Heart left ventricle (tissue), 16 donors: ENCODE data around the gene UST. TPM values are rescaled to one million over a fixed set of nuclear protein-coding genes. Genes with fewer than 3 reads are reported as not detected.

ENCODE experiments used
- ATAC-seq, 4 donors: fragments of 200-7000 bp; cut with Tn5 transposase; one replicate each; pipeline ENCODE4 v1.9.1; 2020 to 2022; ENCODE audit warnings: moderate library complexity in 4 of 4, mild to moderate bottlenecking in 3 of 4, moderate number of reproducible peaks in 1 of 4
- DNase-seq, 5 donors: peaks; one replicate each; pipeline ENCODE4 v3.0.0-alpha.2; 2020
- H3K27ac ChIP-seq, 12 donors: fragments of 200-600 bp; sonication (generic) in 4 of 12; one replicate each; pipeline versions ENCODE4 v1.5.0 to v1.8.0; 2016 to 2022; ENCODE audit warnings: mild to moderate bottlenecking in 2 of 12
- H3K27me3 ChIP-seq, 9 donors: fragments of 200-600 bp; sonication (generic) in 2 of 9; one replicate each; pipeline versions ENCODE4 v1.5.1 to v1.8.0; 2016 to 2022; ENCODE audit warnings: mild to moderate bottlenecking in 3 of 9
- H3K36me3 ChIP-seq, 9 donors: fragments of 200-600 bp; sonication (generic) in 2 of 9; one replicate each; pipeline versions ENCODE4 v1.5.0 to v1.8.0; 2018 to 2022; ENCODE audit warnings: mild to moderate bottlenecking in 2 of 9
- H3K4me1 ChIP-seq, 12 donors: fragments of 200-600 bp; sonication (generic) in 4 of 12; one replicate each; pipeline versions ENCODE4 v1.5.0 to v1.8.0; 2016 to 2022; ENCODE audit warnings: mild to moderate bottlenecking in 3 of 12
- H3K4me3 ChIP-seq, 12 donors: fragments of 200-600 bp; sonication (generic) in 4 of 12; one replicate each; pipeline versions ENCODE4 v1.5.0 to v1.8.0; 2017 to 2022; ENCODE audit warnings: mild to moderate bottlenecking in 9 of 12, moderate library complexity in 4 of 12
- H3K9me3 ChIP-seq, 12 donors: fragments of 200-600 bp; sonication (generic) in 4 of 12; one replicate each; pipeline versions ENCODE4 v1.5.0 to v1.8.0; 2016 to 2022; ENCODE audit warnings: mild to moderate bottlenecking in 1 of 12
- POLR2A ChIP-seq, 2 donors: fragments of 450-650 bp; IDR thresholded peaks; one replicate each; pipeline ENCODE4 v1.6.1; 2017; ENCODE audit warnings: antibody characterized with exemption in 2 of 2, mild to moderate bottlenecking in 2 of 2, moderate library complexity in 2 of 2
- WGBS, 4 donors: extraction: QIAGEN DNeasy Blood & Tissue Kit in 2 of 4; methylation state at CpG; one replicate each; pipeline versions ENCODE4 v1.1.5 to v1.1.7; 2013 to 2018; 5-methylcytosine and 5-hydroxymethylcytosine counted together
- intact Hi-C, 10 donors: fragments of 100-400 bp; cut with DNase I; formaldehyde crosslinking; loops; one replicate each; pipeline versions ENCODE4 v1.11.1 to v1.14.2; 2022
- polyA plus RNA-seq, 2 donors: library from polyadenylated mRNA; stranded (reverse); fragments of 200-250 nt; gene quantifications; one replicate each; pipeline ENCODE4 v1.2.3, GENCODE V29; 2013
- total RNA-seq, 9 donors: library from RNA; depleted of rRNA in 2 of 9; stranded (reverse); fragments of >200 nt in 2 of 9; fragmentation: NEBNext Ultra II Directional in 3 of 9; extraction: Animal tissue kit (Norgen Biotek cat#: 25700) in 3 of 9; gene quantifications; one replicate each; pipeline versions ENCODE4 v1.1.0 to v1.2.4, GENCODE V29; 2016 to 2023
- TF ChIP-seq, protein P1 (sequence below), 12 donors: fragments of 200-600 bp; sonication (generic) in 4 of 12; IDR thresholded peaks; one replicate each; pipeline versions ENCODE4 v1.5.0 to v1.8.0; 2018 to 2022; ENCODE audit warnings: antibody characterized with exemption in 12 of 12, mild to moderate bottlenecking in 5 of 12
- donor health status: ischemic (EF 13 %, LVEDD 7.1; RV severe dilation, severe dysfunction).
- donor health status: healthy with polysubstance abuse.
- donor health status: DM: no; HTN: yes; CAD: no.
- donor health status: DM: no; HTN: no; CAD: no.
- donor health status: ischemic (EF 25% LVEDD 6.9; RV normal size, moderate dysfunction).
- donor health status: ischemic (EF 25% LVEDD 5.7; RV mildly dilated, moderate dysfunction).
- donor health status: healthy.
- donor health status: DM: yes; HTN: yes; CAD: no.
- donor health status: ischemic (EF 35%, LVEDD 5.7; RV mildly dilated, moderate dysfunction).
- donor health status: nonischemic (EF 11% LVEDD 7.7; RV severe dilation, severe dysfunction).
- donor health status: DM: yes; HTN: yes; CAD: no.
- donor health status: PGD.
- donor health status: ischemic (EF 29% LVEDD 5.4; RV normal size, mild dysfunction).
- donor health status: nonischemic (EF 23%, LVEDD 6.1; RV moderate dilation, normal function).

The UST gene
- total and polyA plus RNA-seq, 11 donors, result 1.1 to 5.8 (median 2.7) TPM

DNA sequence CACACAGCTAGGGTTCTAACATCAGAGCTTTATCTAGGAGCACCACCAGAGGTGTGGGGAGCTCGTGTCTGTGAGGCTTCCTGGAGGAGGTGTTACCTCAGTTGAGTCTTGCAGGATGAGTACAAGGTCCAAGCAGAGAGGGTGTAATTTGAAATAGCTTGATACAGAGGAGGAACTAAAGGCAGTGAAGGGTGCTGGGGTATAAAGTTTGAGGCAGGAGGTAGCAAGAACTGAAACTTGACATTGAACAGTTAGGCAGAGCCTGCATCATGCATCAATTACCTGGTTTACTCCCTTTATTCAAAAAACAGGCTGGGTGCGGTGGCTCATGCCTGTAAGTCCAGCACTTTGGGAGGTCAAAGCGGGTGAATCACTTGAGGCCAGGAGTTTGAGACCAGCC is 241.2 kb downstream of the UST start:
- DNase-seq (no peak), ATAC-seq (no peak)
- Histone ChIP-seq H3K36me3 (no peaks in the 10 kb centered on the region), H3K27me3 (no peaks in the 10 kb centered on the region), H3K4me1 (peaks cover 0 to 3% (median 0%) of the 10 kb centered on the region in 12 donors), H3K9me3 (no peaks in the 10 kb centered on the region), H3K27ac (no peak overlapping the region), H3K4me3 (no peak overlapping the region)
- WGBS, 4 donors, result 88 to 91% (median 89%) methylated on average over 3 of the region's 3 CpGs
- TF ChIP-seq POLR2A (IDR thresholded peaks at IDR 0.05), result no peak
- TF ChIP-seq, protein P1, sequence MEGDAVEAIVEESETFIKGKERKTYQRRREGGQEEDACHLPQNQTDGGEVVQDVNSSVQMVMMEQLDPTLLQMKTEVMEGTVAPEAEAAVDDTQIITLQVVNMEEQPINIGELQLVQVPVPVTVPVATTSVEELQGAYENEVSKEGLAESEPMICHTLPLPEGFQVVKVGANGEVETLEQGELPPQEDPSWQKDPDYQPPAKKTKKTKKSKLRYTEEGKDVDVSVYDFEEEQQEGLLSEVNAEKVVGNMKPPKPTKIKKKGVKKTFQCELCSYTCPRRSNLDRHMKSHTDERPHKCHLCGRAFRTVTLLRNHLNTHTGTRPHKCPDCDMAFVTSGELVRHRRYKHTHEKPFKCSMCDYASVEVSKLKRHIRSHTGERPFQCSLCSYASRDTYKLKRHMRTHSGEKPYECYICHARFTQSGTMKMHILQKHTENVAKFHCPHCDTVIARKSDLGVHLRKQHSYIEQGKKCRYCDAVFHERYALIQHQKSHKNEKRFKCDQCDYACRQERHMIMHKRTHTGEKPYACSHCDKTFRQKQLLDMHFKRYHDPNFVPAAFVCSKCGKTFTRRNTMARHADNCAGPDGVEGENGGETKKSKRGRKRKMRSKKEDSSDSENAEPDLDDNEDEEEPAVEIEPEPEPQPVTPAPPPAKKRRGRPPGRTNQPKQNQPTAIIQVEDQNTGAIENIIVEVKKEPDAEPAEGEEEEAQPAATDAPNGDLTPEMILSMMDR (IDR thresholded peaks at IDR 0.05), result no peak
- intact Hi-C loops, result no loop called here

DNA sequence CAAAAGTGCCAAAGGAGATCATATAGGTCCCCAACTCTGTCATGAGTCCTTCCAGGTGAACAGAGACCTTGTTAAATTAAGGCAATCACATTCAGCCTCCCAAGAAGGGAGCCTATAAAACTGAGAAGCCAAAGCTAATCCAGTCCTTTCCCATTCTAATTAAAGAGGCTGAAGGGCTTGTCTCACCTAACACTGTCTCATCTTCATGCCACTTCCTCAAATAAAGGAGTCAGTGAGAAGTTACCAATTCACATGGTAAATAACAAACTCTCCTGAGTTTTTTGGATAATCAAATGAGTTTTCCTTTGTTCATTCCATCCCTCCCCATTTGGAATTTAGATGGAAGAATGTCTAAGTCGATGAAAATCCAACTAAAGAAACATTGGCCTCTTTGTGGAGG is 242.8 kb downstream of the UST start:
- Histone ChIP-seq H3K4me3 (no peak overlapping the region), H3K36me3 (no peaks in the 10 kb centered on the region), H3K4me1 (peaks cover 0 to 3% (median 0%) of the 10 kb centered on the region in 12 donors), H3K27me3 (no peaks in the 10 kb centered on the region), H3K27ac (peak overlapping the region in 1 of 12 donors; percentile 4), H3K9me3 (no peaks in the 10 kb centered on the region)
- no peak for DNase-seq
- WGBS, 4 donors, result 64 to 78% (median 74%) methylated on average over 1 of the region's 1 CpG
- no peak for ATAC-seq
- no peak for TF ChIP-seq POLR2A (IDR thresholded peaks at IDR 0.05)
- TF ChIP-seq, protein P1 (IDR thresholded peaks at IDR 0.05), result no peak
- intact Hi-C loops, result no loop called here

DNA sequence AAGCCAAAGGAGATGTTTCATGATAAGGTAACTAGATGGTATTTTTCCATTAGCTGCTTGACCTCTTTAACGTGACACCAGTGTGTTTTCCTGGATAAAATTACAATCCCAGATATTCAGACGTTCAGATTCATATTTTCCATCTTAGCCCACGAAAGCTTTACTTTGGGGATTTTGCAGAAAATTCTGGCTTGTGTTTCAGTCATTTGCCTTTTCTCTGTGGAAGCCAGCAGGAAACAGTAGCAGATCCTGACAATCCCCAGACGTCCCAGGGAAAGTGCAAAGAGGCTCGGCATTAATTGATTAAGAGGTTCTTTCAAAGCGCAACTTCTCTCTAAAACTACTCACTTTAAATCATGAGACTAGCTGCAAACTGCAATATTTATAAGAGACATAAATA is 243.6 kb downstream of the UST start:
- intact Hi-C loops, result no loop called here
- 43 to 61% (median 48%) methylated on average over 6 of the region's 6 CpGs for WGBS, 4 donors
- TF ChIP-seq, protein P1 (IDR thresholded peaks at IDR 0.05), result no peak
- no peak for TF ChIP-seq POLR2A (IDR thresholded peaks at IDR 0.05)
- Histone ChIP-seq H3K9me3 (no peaks in the 10 kb centered on the region), H3K36me3 (no peaks in the 10 kb centered on the region), H3K27me3 (no peaks in the 10 kb centered on the region), H3K4me3 (no peak overlapping the region), H3K4me1 (peaks cover 0 to 3% (median 0%) of the 10 kb centered on the region in 12 donors), H3K27ac (peak overlapping the region in 3 of 12 donors; percentile 4 to 51 (median 22))
- ATAC-seq (peak in 1 of 4 donors; percentile 11), DNase-seq (no peak)

- ATAC-seq, result no peak
- H3K36me3 ChIP-seq, result no peaks in the 10 kb centered on the region
- H3K27me3 ChIP-seq, result no peaks in the 10 kb centered on the region
- peaks cover 0 to 24% (median 18%) of the 10 kb centered on the region in 12 donors for H3K4me1 ChIP-seq
- no peak for TF ChIP-seq POLR2A (IDR thresholded peaks at IDR 0.05)
- TF ChIP-seq, protein P1 (IDR thresholded peaks at IDR 0.05), result no peak
- peaks cover 0 to 15% (median 6%) of the 10 kb centered on the region in 12 donors for H3K9me3 ChIP-seq
- intact Hi-C loops, result no loop called here
- WGBS, 4 donors, result 50 to 79% (median 69%) methylated on average over 1 of the region's 1 CpG
- H3K4me3 ChIP-seq, result no peak overlapping the region
- H3K27ac ChIP-seq, result no peak overlapping the region
- no peak for DNase-seq
Measured at GRCh38 chr6:148996815-148997214, 250.0 kb downstream of the UST start.
